Measurements from ENCODE around the gene RABGAP1. TPM values are rescaled to one million over a fixed set of nuclear protein-coding genes. Genes with fewer than 3 reads are reported as not detected.

RABGAP1 gene
- total RNA-seq, 1 experiment from 2014 or later = 57.4 TPM

DNA sequence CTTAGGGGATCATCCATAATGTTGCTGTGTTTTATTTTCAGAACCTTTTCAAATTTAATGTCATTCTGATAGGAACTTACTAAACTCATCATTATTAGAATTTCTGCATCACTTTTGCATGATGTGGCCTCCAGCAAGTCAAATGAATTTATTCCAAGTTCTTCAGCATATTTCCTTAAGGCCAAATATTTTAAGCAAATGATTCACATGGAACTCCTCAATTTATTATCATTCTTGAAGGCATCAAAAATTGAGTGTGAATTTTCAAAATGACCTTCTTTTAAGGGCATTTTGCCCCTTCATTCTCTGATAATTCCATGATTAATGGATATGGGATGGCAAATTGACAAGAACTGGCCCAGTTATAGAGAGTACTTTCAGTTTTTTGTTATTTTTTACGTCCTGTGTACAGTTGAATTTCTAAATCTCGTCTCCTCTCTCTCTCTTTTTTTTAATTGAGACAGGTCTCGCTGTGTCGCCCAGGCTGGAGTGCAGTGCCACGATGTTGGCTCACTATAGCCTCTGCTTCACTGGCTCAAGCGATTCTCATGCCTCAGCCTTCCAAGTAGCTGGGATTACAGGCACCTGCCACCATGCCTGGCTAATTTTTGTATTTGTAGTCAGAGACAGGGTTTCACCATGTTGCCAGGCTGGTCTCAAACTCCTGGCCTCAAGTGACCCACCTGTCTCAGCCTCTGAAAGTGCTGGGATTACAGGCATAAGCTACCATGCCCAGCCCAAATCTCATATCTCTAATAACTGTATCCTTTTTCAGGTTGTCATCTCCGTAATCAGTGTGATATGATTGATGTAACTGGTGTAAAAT is 121.7 kb downstream of the RABGAP1 start:
- H3K27ac ChIP-seq = peak overlapping the region; percentile 33
- H3K4me1 ChIP-seq = peaks cover 36% of the 10 kb centered on the region
- H3K27me3 ChIP-seq = no peaks in the 10 kb centered on the region
- DNase-seq = peak; percentile 63 to 68
- H3K36me3 ChIP-seq = peaks cover 26% of the 10 kb centered on the region
- H3K9me3 ChIP-seq (replicated peaks) = no peaks in the 10 kb centered on the region
- no peak overlapping the region for H3K4me3 ChIP-seq

- peak in 1 of 2 experiments; percentile 24 for DNase-seq
- Histone ChIP-seq H3K9me3 (replicated peaks) (no peaks in the 10 kb centered on the region), H3K27ac (peak overlapping the region; percentile 33), H3K4me3 (no peak overlapping the region), H3K27me3 (no peaks in the 10 kb centered on the region), H3K36me3 (peaks cover 28% of the 10 kb centered on the region), H3K4me1 (peaks cover 36% of the 10 kb centered on the region)
Measured at GRCh38 chr9:123063177-123063598, 122.4 kb downstream of the RABGAP1 start.

- Histone ChIP-seq H3K27ac (peak overlapping the region; percentile 33; the same call in 1 of the 2 replicates), H3K27me3 (no peaks in the 10 kb centered on the region), H3K36me3 (peaks cover 28% of the 10 kb centered on the region)
Measured at GRCh38 chr9:123063896-123064295, 123.1 kb downstream of the RABGAP1 start.

GRCh38 chr9:123064716-123065115 is 123.9 kb downstream of the RABGAP1 start:
- Histone ChIP-seq H3K9me3 (replicated peaks) (no peaks in the 10 kb centered on the region), H3K4me1 (peaks cover 42% of the 10 kb centered on the region), H3K36me3 (peaks cover 28% of the 10 kb centered on the region), H3K4me3 (no peak overlapping the region), H3K27ac (no peak overlapping the region), H3K27me3 (no peaks in the 10 kb centered on the region)
- no peak for DNase-seq

More at GRCh38 chr9:123063896-123064295, 123.1 kb downstream of the RABGAP1 start:
- peaks cover 41% of the 10 kb centered on the region for H3K4me1 ChIP-seq
- no peak for DNase-seq
- no peaks in the 10 kb centered on the region for H3K9me3 ChIP-seq (replicated peaks)
- H3K4me3 ChIP-seq = no peak overlapping the region

- no peak overlapping the region for H3K27ac ChIP-seq
- H3K36me3 ChIP-seq = peaks cover 25% of the 10 kb centered on the region
- no peak overlapping the region for H3K4me3 ChIP-seq
- no peak for DNase-seq
- no peaks in the 10 kb centered on the region for H3K9me3 ChIP-seq (replicated peaks)
- H3K4me1 ChIP-seq = peaks cover 42% of the 10 kb centered on the region
- no peaks in the 10 kb centered on the region for H3K27me3 ChIP-seq
Measured at GRCh38 chr9:123065196-123065595, 124.4 kb downstream of the RABGAP1 start.

- Histone ChIP-seq H3K4me1 (peaks cover 36% of the 10 kb centered on the region), H3K27me3 (no peaks in the 10 kb centered on the region), H3K27ac (no peak overlapping the region), H3K4me3 (no peak overlapping the region), H3K9me3 (replicated peaks) (no peaks in the 10 kb centered on the region), H3K36me3 (peaks cover 31% of the 10 kb centered on the region)
- DNase-seq = no peak
Measured at GRCh38 chr9:123067136-123067535, 126.3 kb downstream of the RABGAP1 start.

- no peak overlapping the region for H3K4me3 ChIP-seq
- peak; percentile 17 to 25 for DNase-seq
- peaks cover 29% of the 10 kb centered on the region for H3K36me3 ChIP-seq
- peaks cover 33% of the 10 kb centered on the region for H3K4me1 ChIP-seq
- H3K27ac ChIP-seq = no peak overlapping the region
- no peaks in the 10 kb centered on the region for H3K27me3 ChIP-seq
- H3K9me3 ChIP-seq (replicated peaks) = no peaks in the 10 kb centered on the region
Measured at GRCh38 chr9:123069010-123069481, 128.2 kb downstream of the RABGAP1 start.

- DNase-seq = no peak
- Histone ChIP-seq H3K9me3 (replicated peaks) (no peaks in the 10 kb centered on the region), H3K27ac (no peak overlapping the region), H3K4me1 (peaks cover 32% of the 10 kb centered on the region), H3K27me3 (no peaks in the 10 kb centered on the region), H3K4me3 (no peak overlapping the region), H3K36me3 (peaks cover 29% of the 10 kb centered on the region)
Measured at GRCh38 chr9:123070198-123070597, 129.4 kb downstream of the RABGAP1 start.

GRCh38 chr9:123072407-123072995 is 131.7 kb downstream of the RABGAP1 start:
- H3K27ac ChIP-seq = peak overlapping the region; percentile 99
- peaks cover 20% of the 10 kb centered on the region for H3K36me3 ChIP-seq
- DNase-seq = no peak

DNA sequence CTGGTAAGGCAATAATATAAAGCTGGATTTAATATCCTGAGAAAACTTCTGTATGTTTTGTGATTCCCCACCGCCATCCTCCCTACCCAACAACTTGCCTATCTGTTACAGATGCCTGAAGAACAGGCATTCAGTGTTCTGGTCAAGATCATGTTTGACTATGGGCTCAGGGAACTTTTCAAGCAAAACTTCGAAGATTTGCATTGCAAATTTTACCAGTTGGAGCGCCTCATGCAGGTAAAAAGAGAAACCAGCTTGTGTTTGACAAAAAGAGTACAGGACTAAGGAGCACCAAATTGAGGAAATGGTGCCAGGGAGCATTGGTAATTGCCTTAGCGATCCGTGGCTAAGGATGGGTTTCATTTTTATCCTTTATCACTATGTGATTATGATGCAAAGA is 132.6 kb downstream of the RABGAP1 start:
- Histone ChIP-seq H3K36me3 (peaks cover 25% of the 10 kb centered on the region), H3K27me3 (no peaks in the 10 kb centered on the region), H3K4me1 (peaks cover 40% of the 10 kb centered on the region), H3K9me3 (replicated peaks) (no peaks in the 10 kb centered on the region), H3K4me3 (peak overlapping the region; percentile 54), H3K27ac (peak overlapping the region; percentile 99)
- peak in 1 of 2 experiments; percentile 15 for DNase-seq

More at GRCh38 chr9:123072407-123072995, 131.7 kb downstream of the RABGAP1 start:
- H3K9me3 ChIP-seq (replicated peaks) = no peaks in the 10 kb centered on the region
- no peak overlapping the region for H3K4me3 ChIP-seq
- H3K4me1 ChIP-seq = peaks cover 41% of the 10 kb centered on the region
- no peaks in the 10 kb centered on the region for H3K27me3 ChIP-seq

GRCh38 chr9:123073991-123074422 is 133.2 kb downstream of the RABGAP1 start:
- peak; percentile 78 to 96 for DNase-seq
- peak overlapping the region; percentile 54 for H3K4me3 ChIP-seq
- H3K27me3 ChIP-seq = no peaks in the 10 kb centered on the region
- peak overlapping the region; percentile 99 for H3K27ac ChIP-seq
- H3K4me1 ChIP-seq = peaks cover 35% of the 10 kb centered on the region
- peaks cover 29% of the 10 kb centered on the region for H3K36me3 ChIP-seq
- no peaks in the 10 kb centered on the region for H3K9me3 ChIP-seq (replicated peaks)

- H3K36me3 ChIP-seq = peaks cover 34% of the 10 kb centered on the region
- no peaks in the 10 kb centered on the region for H3K9me3 ChIP-seq (replicated peaks)
- DNase-seq = peak; percentile 67 to 86
- H3K27ac ChIP-seq = peak overlapping the region; percentile 99
- H3K4me1 ChIP-seq = peaks cover 35% of the 10 kb centered on the region
- no peaks in the 10 kb centered on the region for H3K27me3 ChIP-seq
- H3K4me3 ChIP-seq = peak overlapping the region; percentile 54
Measured at GRCh38 chr9:123074628-123075027, 133.8 kb downstream of the RABGAP1 start.

- Histone ChIP-seq H3K27ac (no peak overlapping the region), H3K9me3 (replicated peaks) (no peaks in the 10 kb centered on the region), H3K4me3 (no peak overlapping the region), H3K4me1 (peaks cover 7% of the 10 kb centered on the region), H3K27me3 (no peaks in the 10 kb centered on the region), H3K36me3 (peaks cover 77% of the 10 kb centered on the region)
- DNase-seq = no peak
Measured at GRCh38 chr9:123080444-123080843, 139.6 kb downstream of the RABGAP1 start.

GRCh38 chr9:123081824-123082223 is 141.0 kb downstream of the RABGAP1 start:
- peak; percentile 34 to 76 for DNase-seq
- Histone ChIP-seq H3K4me1 (no peaks in the 10 kb centered on the region), H3K36me3 (peaks cover 73% of the 10 kb centered on the region), H3K9me3 (replicated peaks) (no peaks in the 10 kb centered on the region), H3K27me3 (no peaks in the 10 kb centered on the region), H3K4me3 (no peak overlapping the region), H3K27ac (no peak overlapping the region)

GRCh38 chr9:123083680-123084079 is 142.9 kb downstream of the RABGAP1 start:
- H3K36me3 ChIP-seq = peaks cover 70% of the 10 kb centered on the region
- H3K4me1 ChIP-seq = 0 out of 2 replicates have a peak, but pooled peaks cover under 1% of the 10 kb centered on the region
- DNase-seq = no peak

More at GRCh38 chr9:123083680-123084079, 142.9 kb downstream of the RABGAP1 start:
- no peak overlapping the region for H3K27ac ChIP-seq
- H3K4me3 ChIP-seq = no peak overlapping the region
- no peaks in the 10 kb centered on the region for H3K9me3 ChIP-seq (replicated peaks)
- no peaks in the 10 kb centered on the region for H3K27me3 ChIP-seq
